Brain microvascular endothelial cell (primary cell): Measurements from ENCODE around the gene PPP1R14C.

Experiments used
- DNase-seq: peaks from one replicate; pipeline ENCODE4 v3.0.0-alpha.2; 2020
- H3K27ac ChIP-seq: fragments of 250-450 bp; sonication (Bioruptor Pico); 2 replicates; pipeline ENCODE4 v1.5.1; 2020; ENCODE audit warnings: mild to moderate bottlenecking, moderate library complexity
- H3K27me3 ChIP-seq: fragments of 250-450 bp; sonication (Bioruptor Pico); replicated peaks from 2 replicates; pipeline ENCODE4 v1.5.1; 2020; ENCODE audit warnings: mild to moderate bottlenecking
- H3K36me3 ChIP-seq: fragments of 250-450 bp; sonication (Bioruptor Pico); replicated peaks from 2 replicates; pipeline ENCODE4 v1.5.1; 2020; ENCODE audit warnings: mild to moderate bottlenecking
- H3K4me3 ChIP-seq: 2 replicates; pipeline ENCODE4 v1.5.1; 2011; ENCODE audit warnings: low read depth, mild to moderate bottlenecking, control low read depth, low read length, moderate library complexity
- CTCF ChIP-seq: IDR thresholded peaks from 2 replicates; pipeline ENCODE4 v1.5.1; 2011; ENCODE audit warnings: low read depth, mild to moderate bottlenecking, moderate library complexity, low read length, control low read depth, inconsistent platforms; ENCODE audit errors: missing control alignments
- in situ Hi-C: cut with HindIII; loops from 2 replicates; pipeline ENCODE4 v1.10.0; 2017; ENCODE audit warnings: low sequenced_read_pairs, low pct_ligation_motif_present

Gene PPP1R14C

GRCh38 chr6:150194195-150194594 lies 51.4 kb downstream of the PPP1R14C start:
- Histone ChIP-seq H3K27me3 (no peaks in the 10 kb centered on the region), H3K4me3 (no peak overlapping the region), H3K36me3 (no peaks in the 10 kb centered on the region), H3K27ac (no peak overlapping the region)
- no peak for DNase-seq
- in situ Hi-C loops, result no loop called here
- TF ChIP-seq CTCF, result no peak

GRCh38 chr6:150195996-150196417 lies 53.2 kb downstream of the PPP1R14C start:
- H3K27me3 ChIP-seq, result no peaks in the 10 kb centered on the region
- no peak for DNase-seq
- no peaks in the 10 kb centered on the region for H3K36me3 ChIP-seq
- in situ Hi-C loops, result no loop called here
- no peak overlapping the region for H3K4me3 ChIP-seq
- no peak for TF ChIP-seq CTCF
- no peak overlapping the region for H3K27ac ChIP-seq

GRCh38 chr6:150196942-150197745 lies 54.3 kb downstream of the PPP1R14C start:
- H3K27ac ChIP-seq, result no peak overlapping the region
- no peak for TF ChIP-seq CTCF
- H3K36me3 ChIP-seq, result no peaks in the 10 kb centered on the region
- in situ Hi-C loops, result no loop called here
- no peak overlapping the region for H3K4me3 ChIP-seq
- H3K27me3 ChIP-seq, result no peaks in the 10 kb centered on the region
- DNase-seq, result no peak

DNA sequence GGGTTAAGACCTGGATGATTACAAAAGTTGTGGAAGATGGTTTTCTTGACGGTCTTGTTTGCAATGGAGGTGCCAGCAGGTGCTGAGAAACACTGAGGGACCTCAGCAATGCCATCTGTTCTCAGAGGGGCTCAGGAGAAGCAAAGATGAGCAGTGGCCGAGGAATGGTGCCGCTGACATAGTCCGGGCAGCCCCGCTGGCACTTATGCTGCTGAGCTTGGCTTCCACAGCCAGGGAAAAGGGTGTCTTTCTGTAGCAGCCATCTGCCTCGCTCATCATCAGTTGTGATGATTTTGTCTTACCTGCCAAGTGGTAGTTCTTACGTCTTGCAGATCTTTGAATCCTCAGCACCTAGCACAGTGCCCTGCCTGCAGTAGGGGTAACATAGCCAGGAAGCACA lies 55.7 kb downstream of the PPP1R14C start:
- H3K36me3 ChIP-seq, result no peaks in the 10 kb centered on the region
- H3K27ac ChIP-seq, result no peak overlapping the region
- in situ Hi-C loops, result no loop called here
- TF ChIP-seq CTCF, result no peak
- H3K27me3 ChIP-seq, result no peaks in the 10 kb centered on the region
- no peak overlapping the region for H3K4me3 ChIP-seq
- no peak for DNase-seq

- Histone ChIP-seq H3K36me3 (no peaks in the 10 kb centered on the region), H3K4me3 (no peak overlapping the region), H3K27ac (no peak overlapping the region), H3K27me3 (no peaks in the 10 kb centered on the region)
- no peak for TF ChIP-seq CTCF
- no peak for DNase-seq
- in situ Hi-C loops, result no loop called here
Measured at GRCh38 chr6:150199241-150199640, 56.4 kb downstream of the PPP1R14C start.
